SIG-M5 treated with dmso at 0.1 percent for 504 hours (cell line): ENCODE data around the gene ATAD3C.
"Not testable (repeated sequence)": the region's sequence is repeated elsewhere in the genome, so short reads cannot be mapped to it uniquely, and the experiment has no call there.

ENCODE experiments used
- DNase-seq: peaks from one replicate; lab custom pipeline; 2025; ENCODE audit not compliant: unreplicated experiment; lab: John Stamatoyannopoulos, UW

Gene ATAD3C

DNA sequence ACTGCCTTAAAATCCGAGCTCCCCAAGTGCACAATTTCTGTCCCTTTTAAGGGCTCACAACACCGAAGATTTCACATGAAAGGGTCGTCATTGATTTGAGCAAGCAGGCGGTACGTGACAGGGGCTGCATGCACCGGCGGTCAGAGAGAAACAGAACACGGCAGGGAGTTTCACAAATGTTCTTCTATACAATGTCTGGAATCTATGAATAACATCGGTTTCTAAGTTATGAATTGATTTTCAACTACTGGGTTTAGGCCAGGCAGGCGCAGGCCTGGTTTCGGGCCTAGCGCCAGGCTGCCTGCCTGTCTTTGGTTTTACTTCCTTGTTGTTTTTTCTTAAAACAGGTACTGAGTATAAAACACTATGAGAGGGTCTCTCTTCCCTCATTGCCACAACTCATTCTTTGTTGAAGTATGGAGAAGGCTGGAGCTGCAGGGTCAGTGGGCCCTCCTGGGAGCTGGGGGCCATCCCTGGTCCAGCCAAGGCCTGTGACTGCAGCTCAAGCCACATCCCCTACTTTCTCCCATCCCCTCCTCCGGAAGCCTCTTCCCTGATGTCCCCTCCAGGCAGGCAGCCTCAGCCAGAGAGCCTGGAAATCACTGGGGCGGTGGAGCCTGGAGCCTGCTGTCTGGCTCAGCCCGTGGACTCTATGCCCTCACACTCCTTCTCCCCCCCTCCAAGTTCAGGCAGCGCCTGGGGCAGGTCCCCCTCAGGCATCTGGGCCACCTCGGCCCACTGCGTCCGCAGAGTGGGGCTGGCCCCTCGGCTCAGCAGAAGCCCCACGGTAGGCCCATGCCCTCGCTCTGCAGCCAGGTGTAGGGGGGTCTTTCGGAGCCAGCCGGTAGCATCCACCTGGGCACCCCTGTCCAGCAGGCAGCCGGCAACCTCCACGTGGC lies 30.8 kb upstream of the ATAD3C start:
- DNase-seq, result no peak

DNA sequence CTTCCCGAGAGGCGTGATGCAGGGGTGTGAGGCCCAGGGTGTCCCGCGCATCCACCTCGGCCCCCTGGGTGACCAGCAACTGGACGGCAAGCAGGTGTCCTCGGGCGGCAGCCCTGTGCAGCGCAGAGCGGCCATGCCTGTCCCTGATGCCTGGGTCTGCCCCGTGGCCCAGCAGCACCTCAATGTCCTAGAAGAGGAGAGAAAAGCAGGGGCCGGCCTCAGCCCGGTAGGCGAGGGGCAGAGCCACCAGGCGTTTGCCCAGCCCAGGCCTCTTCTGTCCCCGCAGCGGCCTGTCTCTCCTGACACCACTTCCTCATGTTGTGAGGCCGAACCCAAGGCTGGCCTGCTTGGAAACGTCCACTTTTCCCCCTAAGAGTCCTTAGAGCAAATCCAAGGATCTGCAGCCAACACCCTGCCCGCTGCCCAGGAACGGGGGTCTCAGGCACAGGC lies 30.1 kb upstream of the ATAD3C start:
- DNase-seq, result no peak

DNA sequence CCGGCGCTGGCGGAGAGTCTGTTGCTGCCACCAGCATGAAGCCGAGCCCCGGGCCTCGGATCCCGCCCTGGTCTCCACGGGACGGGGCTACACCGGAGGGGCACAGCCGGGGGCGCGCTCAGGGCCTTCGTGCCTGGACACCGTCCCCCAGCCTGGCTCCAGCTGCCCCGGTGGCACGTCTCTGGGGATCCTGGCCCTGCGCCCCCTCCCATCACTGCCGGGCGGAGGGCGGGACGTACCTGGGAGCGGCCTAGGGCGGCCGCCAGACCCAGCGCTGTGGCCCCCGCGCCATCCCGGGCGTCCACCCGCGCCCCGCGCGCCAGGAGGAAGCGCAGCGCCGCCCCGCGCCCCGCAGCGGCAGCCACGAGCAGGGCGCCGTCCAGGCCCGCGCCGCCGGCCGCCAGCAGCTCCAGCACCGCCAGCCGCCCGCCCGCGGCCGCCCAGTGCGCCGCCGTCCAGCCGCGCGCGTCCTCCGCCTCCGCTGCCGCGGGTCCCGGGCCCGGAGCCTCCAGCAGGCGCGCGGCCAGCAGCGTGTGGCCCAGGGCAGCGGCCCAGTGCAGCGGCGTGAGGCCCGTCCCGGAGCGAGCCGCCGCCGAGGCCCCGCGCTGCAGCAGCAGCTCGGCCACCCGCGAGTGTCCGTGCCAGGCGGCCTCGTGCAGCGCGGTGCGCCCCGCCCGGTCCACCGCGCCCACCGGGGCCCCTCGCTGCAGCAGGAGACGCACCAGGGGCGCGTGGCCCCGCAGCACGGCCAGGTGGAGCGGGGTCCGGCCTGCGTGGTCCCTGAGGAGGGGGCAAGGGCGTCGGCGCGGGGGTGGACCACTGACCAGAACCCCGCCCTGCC lies 29.5 kb upstream of the ATAD3C start:
- no peak for DNase-seq

DNA sequence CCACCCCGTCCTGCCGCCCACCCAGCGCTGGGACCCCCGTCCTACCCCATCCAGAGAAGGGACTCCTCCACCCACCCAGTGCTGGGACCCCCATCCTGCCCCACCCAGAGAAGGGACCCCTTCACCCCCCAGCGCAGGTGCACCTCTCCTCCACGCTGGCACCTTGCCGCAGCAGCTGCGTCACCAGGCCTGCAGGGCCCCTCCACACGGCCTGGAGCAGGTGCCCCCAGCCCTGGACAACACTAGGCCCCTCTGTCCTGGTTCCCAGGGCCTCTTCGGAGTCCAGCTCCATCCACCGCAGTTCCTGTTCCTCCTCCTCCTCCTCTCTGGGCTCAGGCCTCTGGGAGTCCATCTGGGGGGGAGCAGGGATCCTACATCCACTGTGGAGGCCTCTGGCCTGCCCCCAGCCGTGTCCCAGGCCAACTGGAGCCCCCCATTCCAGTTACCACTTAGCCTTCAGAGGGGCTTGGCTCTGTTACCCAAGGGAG lies 28.8 kb upstream of the ATAD3C start:
- DNase-seq, result no peak

DNA sequence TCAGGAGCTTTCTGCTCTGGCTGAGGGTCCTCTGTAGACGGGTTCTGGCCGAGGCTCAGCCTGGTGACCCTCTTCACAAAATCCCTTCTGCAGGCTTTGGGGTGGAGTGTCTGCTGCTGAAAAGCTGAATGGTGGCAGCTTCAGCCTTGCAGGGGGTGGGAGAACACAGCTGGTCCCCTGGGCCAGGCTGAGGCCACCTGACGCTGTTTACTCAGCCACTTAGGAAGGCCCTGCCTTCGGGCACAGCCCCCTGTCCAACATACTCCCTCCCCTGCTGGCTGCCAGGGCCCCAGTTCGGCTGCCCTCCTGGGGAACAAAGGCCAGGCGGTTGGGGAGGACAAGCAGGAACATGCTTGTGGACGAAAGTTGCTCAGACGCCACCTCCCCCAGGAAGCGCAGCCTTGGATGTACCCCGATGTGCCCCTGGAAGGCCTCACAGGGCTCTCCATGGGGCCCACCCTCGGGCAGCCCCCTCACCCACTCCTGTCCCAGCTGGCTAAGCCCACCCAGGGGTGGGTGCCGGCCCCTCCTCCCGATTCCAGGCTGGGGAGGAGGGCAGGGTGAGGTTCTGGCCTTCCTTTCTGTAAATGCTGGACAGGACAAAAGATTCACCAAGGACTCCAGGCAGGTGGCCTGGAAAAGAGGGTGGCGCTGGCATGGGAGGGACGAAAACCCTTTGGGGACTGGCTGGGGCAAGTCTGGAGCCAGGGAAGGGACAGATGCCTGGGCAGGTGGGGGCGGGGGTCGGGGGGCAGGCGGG lies 28.2 kb upstream of the ATAD3C start, which contains the start of gene ANKRD65:
TSS of gene ANKRD65 (minus strand) at position 130 of the 760 bp plus-strand sequence. CDS start 271 bp downstream, outside the sequence.
- DNase-seq, result no peak

DNA sequence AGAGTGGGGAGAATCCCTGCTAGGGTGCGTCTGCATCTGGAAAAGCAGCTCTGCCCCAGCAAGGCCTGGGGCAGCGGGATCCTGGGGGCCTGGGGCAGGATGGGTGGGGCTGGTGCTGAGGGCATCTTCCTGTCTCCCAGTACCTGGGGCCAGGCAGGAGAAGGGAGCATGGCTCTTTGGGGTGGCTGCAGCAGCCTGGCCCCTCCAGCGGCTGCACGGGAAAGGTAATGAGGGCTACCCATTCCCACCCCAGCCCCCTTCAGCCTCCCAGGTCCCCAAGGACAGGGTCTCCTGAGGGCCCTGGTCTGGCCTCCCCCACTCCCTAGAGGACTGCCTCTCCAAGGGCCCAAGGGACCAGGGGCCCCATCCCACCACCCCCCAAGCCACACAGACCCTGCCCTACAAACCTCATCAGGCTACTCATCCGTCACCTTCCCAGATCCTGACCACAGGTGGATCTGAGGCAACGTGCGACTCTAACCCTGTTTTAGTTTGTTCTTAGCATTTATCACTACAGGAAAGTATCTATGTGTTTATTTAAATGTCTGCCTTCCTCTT lies 27.5 kb upstream of the ATAD3C start:
- no peak for DNase-seq

DNA sequence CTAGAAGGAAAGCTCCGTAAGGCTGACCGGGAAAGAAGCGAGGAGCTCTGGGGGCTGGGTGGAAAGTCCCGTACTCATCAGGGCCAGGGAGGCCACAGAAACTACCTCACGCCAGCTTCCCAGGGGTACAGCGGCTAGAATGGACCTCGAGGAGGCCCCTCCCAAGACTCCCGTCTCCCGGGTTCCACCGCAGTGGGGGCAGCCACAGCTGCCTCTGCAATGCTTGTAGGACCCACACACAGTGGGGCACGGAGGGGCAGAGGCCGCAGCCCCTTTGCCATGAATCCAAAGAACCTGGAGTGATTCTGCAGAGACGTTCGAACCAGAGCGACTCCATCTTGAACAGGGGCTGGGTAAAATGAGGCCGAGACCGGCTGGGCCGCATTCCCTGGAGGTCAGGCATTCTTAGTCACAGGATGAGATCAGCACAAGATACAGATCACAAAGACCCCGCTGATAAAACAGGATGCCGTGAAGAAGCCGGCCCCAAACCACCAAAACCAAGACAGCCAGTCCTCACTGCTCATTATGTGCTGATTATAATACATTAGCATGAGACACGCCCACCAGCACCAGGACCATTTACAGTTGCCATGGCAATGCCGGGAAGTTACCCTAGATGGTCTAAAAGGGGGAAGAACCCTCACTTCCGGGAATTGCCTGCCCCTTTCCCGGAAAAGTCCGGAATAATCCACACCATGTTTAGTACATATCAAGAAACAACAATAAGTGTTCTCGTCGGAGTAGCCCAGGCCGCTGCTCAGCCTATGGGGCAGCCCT lies 26.8 kb upstream of the ATAD3C start:
- DNase-seq, result no peak

DNA sequence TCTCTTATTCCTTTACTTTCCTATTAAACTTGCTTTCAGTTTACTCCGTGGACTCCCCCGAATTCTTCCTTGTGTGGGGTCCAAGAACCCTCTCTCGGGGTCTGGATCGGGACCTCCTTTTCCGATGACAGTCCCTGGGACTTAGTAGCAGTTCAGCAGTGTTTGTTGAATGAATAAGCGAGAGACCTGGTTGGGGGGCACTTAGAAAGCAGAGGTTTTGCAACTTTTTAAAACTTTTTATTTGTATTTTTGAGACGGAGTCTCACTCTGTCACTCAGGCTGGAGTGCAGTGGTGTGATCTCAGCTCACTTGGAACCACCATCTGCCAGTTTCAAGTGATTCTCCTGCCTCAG lies 26.3 kb upstream of the ATAD3C start:
- DNase-seq, result no peak

DNA sequence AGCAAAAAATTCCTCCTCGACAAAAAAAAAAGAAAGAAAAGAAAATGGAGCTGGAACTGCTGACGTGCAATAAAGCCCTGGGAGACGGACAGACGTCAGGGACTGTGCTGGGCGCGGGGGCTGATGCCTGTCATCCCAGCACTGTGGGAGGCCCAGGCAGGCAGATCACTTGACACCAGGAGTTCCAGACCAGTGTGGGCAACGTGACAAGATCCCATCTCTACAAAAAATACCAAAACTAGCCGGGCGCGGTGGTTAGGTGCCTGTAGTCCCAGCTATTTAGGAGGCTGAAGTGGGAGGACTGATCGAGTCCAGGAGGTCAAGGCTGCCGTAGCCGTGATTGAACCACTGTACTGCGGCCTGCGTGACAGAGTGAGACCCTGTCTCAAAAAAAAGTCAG lies 24.8 kb upstream of the ATAD3C start:
- no peak for DNase-seq

DNA sequence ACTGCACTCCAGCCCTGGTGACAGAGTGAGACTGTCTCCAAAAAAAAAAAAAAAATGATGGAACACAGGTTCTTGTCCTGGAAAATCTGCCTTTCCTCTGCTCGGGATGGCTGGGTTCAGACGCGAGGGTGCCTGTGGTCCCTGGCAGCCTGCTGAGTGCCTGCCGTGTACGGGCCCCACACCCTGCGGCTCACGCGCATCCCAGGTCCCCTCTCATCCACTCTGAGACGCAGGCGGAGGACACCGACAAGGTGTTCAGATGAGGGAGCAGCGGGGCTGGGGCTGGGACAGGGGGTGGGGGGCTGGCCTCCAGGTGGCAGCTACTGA lies 24.1 kb upstream of the ATAD3C start:
- no peak for DNase-seq

DNA sequence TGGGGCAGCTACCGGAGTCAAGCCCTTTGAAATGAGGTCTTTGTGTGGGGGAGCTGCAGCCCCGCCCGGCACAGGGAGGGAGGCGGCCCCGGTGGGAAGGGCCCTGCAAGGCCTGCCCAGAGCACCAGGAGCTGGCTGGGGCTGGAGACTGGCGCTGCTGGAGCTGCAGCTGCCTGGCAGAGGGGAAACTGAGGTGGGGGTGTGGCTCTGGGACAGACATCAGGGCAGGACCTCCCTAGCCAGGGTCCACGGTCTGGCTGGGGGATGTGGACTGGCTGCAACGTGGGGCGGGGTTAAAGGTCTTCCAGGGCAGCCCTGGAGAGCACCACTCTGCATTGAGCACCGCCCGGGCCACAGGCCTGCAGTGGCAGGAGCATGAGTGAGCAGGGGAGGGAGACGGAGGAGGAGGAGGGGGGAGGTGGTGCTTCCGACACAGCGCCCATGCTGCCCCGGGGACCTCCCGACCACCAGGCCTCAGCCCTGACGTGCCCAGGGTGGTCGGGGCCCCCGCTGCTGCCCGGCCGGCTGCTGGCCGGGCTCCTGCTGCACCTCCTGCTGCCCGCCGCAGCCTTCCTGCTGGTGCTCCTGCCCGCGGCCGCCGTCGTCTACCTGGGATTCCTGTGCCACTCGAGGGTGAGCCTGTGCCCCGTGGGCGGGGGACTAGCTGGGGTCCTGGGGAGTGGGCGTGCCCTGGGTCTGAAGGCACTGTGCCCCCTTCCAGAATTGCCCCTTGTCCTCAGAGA lies 23.6 kb upstream of the ATAD3C start:
- DNase-seq, result no peak

DNA sequence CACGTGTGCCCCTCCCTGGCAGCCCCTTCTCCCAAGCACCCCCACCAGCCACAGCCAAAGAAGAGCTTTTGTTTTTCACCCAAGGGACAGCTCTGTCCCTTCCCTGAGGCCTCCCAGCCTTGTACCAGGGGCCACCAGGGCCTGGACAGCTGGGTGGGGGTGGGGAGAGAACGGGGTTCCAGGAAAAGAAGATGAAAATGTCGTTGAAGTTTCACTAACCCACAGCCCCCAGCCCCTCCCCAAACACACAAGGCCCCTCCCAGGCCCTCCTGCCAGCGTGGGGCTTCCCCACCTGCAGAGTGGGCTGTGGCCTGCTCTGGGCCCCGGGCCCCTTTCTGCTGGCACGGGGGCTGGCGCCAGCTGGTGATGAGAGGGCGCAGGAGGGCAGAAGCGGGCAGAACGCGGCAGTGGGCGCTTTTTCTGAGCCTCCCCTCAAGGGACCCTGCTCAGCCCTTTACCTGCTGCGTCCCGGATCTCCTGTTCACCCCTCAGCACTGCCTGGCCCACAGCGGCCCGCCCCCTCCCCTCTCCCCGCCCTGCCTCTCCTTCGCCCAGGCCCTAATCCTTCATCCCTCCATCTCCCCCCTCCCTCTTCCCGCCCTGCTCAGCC lies 22.9 kb upstream of the ATAD3C start:
- no peak for DNase-seq

DNA sequence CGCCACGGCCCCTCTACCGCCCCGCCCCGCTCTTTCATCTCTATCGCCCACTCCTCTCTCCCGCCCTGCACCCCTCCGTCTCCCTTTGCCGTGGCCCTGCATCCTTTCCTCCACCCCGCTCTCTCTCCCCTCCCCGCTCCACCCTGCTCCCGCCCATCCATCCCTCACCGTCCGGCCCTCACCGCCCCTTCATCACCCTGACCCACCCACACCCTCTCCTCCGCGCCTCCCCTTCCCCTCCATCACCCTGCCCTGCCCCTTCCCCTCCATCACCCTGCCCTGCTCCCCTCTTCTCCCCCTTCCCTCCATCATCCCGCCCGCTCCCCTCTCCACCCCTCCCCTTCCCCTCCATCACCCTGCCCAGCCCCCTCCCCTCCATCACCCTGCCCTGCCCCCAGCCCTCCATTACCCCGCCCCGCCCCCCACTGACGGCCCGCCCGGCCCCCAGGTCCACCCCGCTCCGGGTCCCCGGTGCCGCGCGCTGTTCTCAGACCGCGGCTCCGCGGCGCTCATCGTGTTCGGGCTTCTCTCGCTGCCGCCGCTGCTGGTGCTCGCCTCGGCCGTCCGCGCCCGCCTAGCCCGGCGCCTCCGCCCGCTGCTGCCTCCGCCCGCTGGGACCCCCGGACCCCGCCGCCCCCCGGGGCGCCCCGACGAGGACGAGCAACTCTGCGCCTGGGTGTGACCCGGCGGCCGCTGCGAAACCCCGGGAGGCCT lies 22.2 kb upstream of the ATAD3C start:
- DNase-seq, result no peak

DNA sequence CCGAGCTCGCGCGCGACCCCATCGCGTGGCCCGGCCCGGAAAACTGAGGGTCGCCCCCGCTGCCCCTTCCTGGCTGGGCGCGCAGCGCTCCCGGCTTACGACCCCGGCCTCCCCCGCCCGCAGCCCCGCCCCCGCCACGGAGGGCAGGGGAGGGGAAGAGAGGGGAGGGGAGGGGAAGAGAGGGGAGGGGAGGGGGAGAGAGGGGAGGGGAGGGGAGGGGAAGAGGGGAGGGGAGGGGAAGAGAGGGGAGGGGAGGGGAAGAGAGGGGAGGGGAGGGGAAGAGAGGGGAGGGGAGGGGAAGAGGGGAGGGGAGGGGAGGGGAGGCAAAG lies 21.7 kb upstream of the ATAD3C start:
- no peak for DNase-seq

DNA sequence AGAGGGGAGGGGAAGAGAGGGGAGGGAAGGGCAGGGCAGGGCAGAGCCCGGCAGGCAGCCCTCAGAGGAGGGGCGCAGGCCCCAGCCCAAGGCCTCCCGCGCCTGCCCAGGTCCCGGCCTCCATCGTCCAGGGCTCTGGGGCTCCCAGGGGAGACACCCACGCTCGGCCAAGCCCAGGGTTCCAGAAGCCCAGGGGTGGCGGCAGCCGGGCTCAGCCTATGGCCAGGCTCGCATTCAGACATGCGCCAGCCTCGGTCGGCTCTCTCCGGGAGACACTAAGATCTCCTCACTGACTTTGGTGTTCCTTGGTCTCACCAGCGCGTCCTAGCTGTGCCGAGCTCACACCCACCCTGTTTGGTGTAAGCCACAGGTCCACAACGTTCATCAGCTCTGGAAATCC lies 21.3 kb upstream of the ATAD3C start:
- no peak for DNase-seq

DNA sequence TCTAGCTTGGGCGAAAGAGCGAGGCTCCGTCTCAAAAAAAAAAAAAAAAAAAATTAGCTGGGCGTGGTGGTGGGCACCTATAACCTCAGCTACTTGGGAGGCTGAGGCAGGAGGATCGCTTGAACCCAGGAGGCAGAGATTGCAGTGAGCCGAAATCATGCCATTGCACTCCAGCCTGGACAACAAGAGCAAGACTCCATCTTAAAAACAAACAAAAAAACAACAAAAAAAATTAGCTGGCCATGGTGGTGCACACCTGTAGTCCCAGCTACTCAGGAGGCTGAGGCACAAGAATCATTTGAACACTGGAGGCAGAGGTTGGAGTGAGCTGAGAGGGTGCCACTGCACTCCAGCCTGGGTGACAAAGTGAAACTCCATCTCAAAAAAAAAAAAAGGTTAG lies 20.5 kb upstream of the ATAD3C start:
- not testable (repeated sequence) for DNase-seq

DNA sequence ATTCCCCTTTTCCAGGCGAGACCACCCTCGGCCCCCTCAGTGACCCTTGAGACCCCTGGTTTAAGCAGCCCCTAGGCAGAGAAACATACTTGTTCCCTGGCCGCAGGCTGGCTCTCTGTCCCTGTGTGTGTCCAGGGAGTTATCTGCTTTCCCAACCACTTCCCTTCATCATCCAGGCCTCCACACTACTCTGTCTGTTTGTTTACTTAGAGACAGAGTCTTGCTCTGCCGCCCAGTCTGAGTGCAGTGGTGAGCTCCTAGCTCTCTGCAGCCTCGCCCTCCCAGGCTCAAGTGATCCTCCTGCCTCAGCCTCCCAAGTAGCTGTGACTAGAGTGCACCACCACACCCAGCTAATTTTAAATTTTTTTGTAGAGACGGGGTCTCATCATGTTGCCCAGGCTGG lies 19.8 kb upstream of the ATAD3C start:
- no peak for DNase-seq

DNA sequence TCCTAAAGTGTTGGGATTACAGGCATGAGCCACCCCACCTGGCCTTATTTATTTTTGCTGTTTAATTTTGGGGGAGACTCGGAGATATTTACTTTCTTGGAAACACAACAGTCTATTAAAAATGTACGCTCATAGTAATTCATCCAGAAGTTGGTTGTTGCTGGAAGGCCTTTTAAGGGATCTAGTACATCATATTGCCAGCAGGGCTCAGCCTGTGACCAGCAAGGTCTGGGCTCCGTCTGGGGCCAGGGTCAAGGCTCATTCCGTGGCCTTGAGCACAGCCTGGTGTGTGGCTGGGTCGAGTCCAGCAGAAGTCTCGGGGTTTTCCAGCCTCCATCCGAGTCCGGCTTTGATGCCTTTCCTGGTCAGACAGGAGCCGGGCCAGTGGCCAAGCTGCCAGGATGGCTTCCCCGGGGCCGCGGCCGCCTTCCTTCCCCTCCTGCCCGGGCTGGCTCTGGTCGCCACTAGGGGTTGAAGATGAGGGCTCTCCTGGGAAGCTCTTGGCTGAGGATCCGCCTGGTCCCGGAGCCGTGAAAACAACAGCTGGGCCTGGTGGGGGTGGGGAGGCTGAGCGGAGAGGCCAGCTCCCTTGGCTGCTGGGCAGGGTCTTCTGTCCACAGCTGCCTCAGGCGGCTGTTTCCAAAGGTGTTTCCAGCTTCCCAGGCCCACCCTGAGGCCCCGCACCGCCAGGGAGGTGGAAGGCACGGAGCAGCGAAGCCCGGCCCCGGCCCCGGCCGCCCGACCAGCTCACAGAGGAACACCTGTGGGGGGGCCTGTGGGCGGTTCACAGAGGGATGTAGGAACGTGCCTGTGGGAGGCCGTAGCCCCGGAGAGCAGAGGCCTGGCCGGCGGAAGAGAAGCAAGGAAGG lies 19.1 kb upstream of the ATAD3C start:
- no peak for DNase-seq
